Stimulated activated CD4-positive, alpha-beta T cell treated with anti-CD3 and anti-CD28 coated beads, Interleukin-12 subunit alpha, Interleukin-12 subunit beta, amount 100 ng/mL, for 24 hours (primary cell): ENCODE results near the gene ABCG5.

Experiments
- DNase-seq, 2 experiments: peaks; one replicate each; pipeline ENCODE4 v3.0.0-alpha.2; 2020; ENCODE audit warnings: low read depth in 2 of 2

The ABCG5 gene

DNA sequence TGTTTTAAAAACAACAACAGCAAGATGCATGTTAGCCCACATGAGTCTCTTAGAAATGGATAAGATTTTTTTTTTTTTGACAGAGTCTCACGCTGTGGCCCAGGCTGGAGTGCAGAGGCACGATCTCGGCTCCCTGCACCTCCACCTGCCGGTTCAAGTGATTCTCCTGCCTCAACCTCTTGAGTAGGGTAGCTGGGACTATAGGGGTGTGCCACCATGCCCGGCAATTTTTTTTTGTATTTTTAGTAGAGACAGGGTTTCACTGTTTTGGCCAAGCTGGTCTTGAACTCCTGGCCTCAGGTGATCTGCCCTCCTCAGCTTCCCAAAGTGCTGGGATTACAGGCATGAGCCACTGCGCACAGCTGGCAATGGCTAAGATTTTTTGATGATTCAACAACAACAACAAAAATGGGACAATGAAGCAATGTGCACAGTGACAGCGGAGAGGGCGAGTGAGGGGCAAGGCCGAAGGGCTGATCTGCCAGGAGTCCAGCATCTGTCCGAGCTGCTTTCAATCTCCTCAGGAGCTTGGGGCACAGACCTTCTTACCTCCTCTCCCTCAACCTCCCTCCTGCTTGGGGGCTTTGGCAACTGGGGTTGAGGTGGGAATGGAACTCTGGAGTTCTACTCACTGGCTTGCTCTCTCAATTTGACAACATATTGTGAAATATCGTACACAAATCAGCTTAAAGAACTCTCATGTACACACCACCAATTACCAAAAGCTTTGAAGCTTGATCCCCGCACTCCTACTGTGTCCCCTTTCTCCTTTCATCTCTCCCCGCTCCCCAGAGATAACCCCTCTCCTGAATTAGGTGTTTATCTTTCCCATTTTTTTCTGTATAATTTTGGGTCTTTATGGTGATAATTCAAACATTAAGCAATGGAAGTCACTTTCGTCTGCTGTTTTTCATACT lies 3.6 kb upstream of the ABCG5 start:
- no peak for DNase-seq

DNA sequence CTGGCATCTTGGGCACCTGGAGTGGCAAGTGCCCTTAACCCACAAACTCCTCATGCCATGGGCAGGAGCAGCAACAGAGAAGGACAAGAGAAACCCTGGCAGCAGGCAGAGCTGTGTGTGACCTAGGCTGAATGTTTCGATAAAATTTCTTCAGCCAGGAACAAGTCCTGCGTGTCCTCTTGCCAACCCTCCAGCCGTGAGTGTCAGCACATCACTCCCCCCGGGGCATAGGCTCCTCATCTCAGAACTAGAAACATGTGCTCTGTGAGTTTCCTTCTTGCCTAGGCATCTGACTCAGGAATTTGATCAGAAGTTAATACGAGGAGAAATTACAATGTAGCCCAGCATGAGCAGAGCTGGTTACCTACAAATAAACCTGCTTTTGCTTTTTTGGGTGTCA lies 2.3 kb upstream of the ABCG5 start:
- no peak for DNase-seq

DNA sequence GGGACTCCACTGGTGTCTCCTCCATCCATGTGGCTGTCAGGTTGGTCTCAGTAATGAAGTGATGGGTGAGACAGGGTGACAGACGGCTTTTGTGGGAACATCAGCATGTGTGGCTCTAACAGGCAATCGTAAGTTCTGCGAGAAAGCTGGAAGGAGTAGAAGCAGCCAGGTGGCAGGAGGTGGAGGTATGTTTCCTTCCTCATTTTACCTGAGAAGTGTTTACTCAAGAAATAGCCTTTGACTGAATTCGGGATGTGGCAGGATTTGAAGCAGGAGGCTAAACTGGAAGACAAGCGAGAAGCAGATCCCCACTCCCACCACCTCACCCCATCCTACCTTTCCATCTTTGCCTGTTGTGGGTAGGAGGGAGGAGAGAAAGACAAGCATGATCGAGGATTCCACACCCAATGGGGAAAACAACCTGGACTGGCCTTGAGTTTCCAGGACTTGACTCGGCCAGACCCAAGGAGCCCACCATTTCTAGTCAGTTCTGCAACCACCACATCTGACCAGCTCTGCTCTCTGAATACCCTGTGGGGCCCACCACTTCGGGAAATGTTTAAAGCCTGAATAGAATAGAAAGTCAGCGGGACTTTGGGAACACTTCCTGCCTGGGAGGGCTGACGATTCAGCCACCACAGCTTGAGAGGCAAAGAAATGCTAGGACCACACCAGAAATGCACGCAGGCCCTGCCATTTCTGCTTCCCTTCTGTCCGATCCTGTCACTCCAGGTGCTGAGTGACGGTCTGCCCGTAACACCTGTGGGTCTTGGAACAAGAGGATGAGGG lies 1.3 kb upstream of the ABCG5 start:
- DNase-seq: no peak

DNA sequence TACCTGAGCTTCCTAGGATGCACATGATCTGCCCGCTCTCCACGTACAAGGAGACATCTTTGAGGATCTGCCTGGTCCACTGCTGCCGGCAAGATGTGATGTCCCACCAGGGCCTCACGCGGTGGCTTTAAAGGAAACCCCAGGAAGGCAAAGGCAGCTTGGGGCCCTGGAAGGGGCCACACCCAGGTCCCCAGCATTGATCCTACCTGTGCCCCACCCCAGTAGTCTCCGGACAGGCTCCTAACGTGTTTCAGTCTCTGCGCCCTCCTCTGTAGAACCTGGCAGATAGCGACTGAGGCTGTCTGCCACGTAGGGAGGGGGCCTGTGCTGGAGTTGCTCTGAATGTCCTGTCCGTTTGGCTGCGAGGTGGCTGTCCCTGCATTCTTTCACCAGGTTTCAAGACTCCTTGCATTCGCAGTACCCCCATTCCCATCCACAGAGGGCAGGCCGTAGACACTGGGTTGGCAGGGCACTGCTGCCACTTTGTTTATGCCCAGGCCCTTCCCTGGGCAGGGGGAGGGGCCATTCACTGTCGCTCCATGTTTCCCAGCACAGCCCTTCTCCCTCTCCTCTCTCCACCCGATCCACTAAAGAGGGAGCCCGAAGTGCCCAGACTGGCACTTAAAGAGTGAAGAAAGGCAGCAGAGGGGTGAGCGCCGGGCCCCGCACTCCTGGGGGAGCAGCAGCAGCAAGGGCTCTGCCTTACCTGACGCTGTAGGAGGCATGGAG lies 644 bp downstream of the ABCG5 start:
- DNase-seq: no peak

DNA sequence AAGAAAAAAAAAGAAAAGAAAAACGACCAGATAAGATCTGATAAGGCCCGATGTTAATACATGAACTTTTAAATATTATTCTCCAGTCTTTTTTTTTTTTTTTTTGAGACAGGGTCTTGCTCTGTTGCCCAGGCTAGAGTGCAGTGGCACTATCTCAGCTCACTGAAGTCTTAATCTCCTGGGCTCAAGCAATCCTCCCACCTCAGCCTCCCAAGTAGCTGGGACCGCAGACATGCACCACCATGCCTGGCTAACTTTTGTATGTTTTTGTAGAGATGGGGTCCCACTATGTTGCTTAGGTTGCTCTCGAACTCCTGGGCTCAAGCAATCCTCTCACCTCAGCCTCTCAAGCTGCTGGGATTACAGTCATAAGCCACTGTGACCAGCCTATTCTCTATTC lies 1.6 kb downstream of the ABCG5 start:
- DNase-seq: no peak

DNA sequence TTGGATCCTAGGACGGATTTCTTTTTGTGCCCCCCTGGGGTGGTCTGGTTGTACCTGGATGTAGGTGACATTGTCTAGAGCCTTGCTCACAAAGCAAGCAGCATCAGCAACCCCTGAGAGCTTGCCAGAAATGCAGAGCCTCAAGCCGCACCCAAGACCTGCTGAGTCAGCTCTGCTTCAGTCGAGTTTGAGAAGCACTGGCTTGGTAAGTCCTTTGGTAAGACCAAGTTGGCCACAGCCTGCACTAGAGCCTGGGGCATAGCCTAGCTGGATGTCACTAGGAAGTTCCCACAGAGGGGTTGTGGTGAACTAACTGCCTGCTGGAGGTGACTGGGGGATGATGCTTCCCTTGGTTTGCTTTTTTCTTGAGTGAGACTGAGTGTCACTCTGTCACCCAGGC lies 6.2 kb downstream of the ABCG5 start:
- no peak for DNase-seq

DNA sequence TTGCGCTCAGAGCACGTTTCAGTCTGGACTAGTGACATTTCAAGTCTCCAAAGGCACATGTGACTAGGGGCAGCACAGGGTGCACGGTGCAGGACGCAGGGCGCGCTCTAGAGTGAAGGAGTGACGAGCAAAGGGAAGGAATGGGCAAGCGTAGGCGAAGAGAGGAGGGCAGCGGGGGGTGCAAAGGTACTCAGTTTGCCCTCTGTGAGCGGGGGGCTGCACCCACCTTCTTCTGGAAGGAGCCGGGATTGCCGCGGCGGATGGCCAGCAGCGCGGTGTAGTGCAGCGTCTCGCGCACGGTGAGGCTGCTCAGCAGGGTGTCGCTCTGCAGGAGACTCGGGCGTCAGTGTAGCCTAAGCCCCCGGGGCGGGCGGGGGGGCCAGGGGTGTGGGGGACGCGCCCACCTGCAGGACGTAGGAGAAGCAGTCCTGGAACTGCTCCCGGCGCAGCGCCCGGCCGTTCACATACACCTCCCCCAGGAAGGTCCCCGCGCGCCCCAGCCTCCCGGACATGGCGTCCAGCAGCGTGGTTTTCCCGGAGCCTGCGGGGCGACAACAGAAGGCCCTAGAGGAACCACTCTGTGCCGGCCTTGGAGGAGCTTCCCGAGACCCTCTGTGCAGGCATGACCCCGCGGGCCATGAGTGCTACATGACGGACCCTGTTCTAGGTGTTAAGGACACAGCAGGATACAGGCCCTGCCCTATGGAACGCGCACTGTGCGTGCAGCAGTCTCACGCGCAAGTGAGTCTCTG lies 6.9 kb downstream of the ABCG5 start:
- no peak for DNase-seq

DNA sequence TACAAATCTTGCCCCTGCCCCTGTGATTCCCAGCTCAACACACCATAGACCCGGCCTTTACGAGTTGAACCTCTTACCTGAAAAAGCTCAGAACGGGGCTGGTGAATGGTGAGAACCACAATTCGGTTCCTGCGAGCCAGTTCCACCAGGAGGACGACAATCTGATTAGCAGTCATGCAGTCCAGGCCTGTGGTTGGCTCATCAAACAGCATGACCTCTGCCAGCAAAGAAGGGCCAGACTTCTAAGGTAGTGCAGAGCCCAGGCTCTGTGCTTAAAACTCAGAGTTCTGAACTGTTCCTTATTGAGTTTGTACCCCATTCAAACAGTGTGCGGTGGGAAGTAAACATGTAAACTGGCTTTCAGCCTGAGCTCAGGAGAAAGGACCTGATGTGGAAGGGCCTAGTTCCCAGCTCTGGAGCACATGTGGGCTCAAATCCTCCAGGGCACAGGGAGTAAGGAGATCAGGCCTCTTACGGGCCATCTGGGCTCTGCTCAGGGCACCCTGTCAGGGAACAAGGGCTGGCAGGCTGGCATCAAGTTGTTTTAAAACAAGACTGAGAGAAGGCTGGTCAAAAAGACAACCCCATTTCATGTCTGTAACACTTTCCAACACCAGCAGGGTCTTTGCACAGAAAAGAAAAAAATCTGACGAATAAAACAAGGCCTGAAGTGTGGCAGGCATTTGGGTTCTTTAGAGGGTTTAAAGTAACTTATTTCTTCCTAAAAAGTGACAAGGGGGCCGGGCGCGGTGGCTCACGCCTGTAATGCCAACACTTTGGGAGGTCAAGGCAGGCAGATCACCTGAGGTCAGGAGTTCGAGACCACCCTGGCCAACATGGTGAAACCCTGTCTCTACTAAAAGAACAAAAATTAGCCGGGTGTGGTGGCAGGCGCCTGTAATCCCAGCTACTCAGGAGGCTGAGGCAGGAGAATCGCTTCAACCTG lies 12.1 kb downstream of the ABCG5 start:
- DNase-seq: no peak

DNA sequence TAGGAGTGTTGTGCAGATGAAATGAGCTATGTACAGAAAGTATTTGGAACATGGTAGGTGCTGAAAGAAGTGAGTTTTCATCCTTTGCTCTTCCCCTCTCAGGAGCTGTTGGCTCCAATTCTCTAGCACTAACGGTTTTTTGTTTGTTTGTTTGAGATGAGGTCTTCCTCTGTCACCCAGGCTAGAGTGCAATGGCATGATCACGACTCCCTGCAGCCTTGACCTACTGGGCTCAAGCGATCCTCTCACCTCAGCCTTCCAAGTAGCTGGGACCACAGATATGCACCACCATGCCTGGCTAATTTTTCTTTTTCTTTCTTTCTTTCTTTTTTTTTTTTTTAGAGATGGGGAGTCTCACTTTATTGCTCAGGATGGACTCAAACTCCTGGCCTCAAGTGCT lies 12.8 kb downstream of the ABCG5 start:
- DNase-seq: no peak

DNA sequence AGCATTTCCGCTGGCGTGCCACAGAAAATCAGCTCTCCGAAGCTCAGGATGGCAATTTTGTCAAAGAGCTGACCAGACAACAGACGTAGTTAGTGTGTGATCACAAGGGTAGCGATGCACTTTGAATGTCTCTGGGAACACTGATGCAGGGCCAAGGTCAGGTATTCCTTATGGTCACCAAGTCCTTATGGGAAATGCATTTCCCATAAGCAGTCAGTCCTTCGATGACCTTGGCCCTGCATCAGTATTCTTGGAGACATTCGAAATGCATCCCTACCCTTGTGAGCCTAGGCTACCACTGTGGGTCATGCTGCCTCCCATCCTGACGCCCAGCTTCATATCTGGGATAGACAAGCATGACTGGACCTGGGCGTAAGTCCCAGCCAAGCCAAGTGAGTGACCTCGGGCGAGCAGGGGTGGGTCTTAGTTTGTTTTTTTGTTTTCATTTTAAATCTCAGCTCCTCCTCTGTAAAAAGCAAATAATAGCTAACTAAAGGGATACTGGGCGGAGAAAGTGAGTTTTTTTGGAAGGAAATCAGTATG lies 13.6 kb downstream of the ABCG5 start:
- DNase-seq: no peak

DNA sequence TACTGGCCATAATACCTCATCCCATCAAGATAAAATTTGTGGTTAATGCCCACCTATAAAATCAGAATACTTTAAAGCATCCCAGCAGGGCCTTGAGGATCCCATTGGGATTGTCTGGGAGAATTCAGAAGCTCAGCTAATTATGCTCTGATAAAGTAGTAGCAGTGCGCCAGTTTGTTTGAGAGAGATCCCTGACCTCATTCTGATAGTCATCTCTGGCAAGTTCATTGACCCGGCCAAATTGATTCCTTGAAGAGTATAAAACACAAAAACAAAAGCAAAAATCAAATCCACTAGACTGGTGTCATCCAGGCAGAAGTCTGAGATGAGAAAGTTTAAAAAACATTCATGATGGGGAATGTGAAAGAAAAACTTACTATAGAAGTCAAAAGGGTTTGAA lies 14.1 kb downstream of the ABCG5 start:
- no peak for DNase-seq

DNA sequence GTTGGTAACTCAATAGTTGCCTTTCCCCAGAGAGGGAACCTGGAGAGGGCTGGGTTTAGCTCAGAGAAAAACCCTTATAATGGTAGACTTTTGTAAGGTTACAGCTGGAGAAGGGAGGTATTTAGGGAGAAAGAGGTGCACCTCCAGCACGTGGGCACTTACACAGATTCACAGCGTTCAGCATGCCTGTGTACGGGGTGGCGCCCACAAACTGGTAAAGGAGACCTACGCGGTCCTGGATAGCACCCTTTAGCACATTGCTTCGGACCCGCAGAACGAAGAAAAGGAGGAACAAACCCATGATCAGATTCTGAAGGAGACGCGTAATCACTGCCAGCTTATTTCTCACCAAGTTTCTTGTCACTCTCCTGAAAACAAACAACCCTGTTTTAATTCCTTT lies 14.9 kb downstream of the ABCG5 start:
- no peak for DNase-seq

DNA sequence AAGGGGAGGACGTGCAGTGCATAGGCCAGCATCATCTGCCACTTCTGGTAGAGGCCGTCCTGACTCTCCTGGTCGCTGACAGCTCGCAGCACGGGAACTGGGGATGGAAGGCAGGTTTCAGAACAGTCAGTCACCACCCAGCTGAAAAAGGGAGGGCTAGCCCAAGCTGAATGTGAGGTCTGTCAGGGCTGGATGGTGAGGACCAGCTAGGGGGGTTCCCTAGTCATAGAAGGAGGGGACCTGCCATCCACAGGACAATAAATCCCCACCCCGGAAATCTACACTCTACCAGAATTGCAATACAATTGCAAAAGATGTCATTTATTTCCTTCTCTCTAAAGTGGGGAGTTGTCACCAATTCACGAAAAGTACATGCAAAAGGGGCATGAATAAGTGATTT lies 15.8 kb downstream of the ABCG5 start:
- DNase-seq: no peak

DNA sequence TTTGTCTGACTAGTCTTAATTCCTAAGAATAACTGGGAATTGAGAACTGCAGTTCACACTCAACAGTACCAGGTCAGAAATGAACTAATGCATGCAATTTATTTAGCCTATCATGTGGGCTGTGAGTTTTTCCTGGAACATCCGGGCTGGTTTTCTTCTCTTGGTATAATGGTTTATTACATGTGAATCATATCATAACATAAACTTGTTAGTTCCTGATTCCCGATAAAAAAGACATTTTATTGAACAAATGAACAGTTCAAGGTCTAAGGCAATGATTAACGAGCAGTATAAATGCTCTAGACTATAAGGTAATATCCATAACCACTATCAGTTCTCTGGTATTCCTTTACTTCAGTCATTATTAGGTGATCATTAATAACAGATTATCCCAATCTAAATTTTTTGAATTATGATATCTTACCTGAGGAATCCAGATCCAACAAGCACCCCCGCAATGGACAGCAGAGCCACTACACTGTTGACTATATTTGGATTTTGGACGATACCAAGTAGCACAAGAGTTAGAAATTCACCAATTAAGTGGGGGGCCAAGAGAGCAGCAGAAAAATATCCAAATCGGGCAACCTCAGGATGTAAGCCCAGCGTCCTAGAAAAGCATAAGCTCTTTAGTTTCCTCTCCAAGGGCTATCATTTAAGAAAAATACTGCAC lies 19.0 kb downstream of the ABCG5 start:
- DNase-seq: no peak

DNA sequence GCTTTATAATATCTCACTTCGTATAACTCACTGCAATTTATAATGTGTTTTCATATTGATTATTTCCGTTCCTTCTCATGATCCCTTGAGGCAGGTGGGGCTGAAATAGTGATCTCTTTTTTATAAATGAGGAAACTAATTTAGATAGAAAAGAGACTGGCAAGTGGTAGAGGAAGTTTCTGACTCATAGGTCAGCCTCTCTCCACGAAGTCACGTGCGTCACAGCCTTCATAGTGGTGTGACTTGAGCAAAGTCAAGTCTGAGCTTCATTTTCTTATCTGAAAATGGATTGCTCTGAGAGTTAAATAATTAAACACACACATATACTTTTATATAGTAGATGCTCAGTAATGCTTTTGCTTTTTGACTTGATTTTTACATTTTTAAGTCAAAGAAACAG lies 19.9 kb downstream of the ABCG5 start:
- DNase-seq: no peak

DNA sequence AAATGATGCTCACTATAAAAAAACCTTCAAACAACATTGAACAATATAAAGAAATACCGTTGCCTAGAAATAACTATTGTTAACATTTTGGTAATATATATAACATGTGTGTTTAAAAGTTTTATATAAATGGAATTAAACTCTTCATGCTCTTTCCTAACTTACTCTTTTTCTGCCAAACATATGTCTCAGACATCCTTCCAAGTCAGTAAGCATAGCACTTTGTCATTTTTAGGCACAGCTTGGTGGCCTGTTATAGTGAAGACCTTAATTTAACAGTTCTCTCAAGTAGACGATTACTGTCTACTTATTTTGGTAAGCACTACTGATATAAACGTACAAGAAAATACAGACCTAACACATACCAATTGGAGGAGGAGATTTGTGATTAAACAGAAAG lies 23.9 kb downstream of the ABCG5 start:
- DNase-seq: no peak

DNA sequence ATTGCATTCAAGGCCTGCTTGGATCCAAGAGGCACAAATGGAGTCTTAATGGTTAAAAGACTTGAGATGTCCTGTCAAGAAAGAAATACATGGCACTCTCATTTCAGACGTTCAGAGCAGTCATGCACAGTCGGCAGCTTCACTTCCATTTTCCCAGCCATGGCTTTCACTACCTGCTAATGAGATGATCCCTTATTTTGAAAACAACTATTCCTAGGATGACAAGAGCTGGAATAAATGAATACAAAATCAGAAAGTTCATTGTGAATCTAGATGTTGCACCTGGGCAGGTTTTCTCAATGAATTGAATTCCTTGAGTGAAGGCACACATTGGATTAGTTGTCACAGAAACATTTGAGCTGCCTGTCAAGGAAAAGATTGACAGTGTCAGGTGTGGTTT lies 25.7 kb downstream of the ABCG5 start:
- no peak for DNase-seq

DNA sequence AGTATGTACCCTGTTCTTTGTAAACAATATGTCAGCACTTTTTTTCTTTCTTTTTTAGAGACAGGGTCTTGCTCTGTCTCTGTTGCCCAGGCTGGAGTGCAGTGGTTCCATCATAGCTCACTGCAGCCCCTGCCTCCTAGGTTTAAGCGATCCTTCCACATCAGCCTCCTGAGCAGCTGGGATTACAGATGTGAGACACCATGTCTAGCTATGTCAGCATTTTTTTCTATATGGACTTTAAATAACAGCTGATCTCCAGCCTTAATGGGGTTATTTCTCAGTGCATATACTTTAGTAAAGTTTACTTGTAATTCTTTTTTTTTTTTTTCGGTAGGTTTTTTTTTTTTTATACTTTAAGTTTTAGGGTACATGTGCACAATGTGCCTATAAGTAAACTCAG lies 26.6 kb downstream of the ABCG5 start:
- no peak for DNase-seq

DNA sequence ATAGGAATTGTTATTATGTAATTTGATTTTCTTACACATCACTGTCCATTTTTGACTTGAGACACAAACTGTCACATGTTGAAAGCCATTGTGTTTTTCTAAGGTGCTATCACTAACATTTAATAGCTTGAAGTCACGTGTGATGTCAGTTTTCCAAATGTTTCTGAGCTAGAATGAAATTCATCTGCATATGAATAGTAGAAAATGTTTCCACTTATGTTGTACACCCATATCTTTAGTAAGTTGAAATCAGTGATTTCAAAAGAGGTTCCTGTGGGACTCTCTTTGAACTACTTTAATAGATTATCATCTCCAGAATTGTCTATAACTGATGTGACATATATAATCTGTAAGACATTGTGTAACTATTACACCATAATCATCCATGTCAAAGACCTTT lies 27.8 kb downstream of the ABCG5 start:
- no peak for DNase-seq

DNA sequence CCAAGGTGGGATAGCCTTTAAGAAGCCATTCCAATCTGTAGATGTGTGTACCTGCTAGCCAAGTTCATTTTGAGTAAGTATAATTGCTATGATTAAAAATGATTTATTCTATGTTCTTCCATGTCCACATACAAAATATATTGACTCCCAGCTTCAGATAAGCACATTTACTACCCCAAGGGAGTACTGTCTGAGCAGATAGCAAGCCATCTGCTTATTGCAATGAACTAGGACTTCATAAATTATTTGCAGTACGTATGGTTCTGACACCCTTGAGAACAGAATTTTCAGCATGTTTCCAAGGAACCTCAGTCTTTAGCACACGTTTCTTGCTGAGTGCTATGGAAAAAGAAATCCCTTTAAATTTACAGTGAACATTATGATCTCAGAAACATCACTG lies 28.2 kb downstream of the ABCG5 start:
- DNase-seq: no peak
